ENCODE measurements around the gene C19orf67. TPM values are rescaled to one million over a fixed set of nuclear protein-coding genes. Genes with fewer than 3 reads are reported as not detected.
A peak's percentile ranks its signal among the peaks of the same experiment; 100 is the strongest.

C19orf67 gene
- total RNA-seq (1.2 TPM in 1 of 2 replicates, not detected in the other), polyA plus RNA-seq (not detected in 2 replicates), polyA minus RNA-seq (not detected in 2 replicates)
- 0.12 TPM for total RNA-seq (2013)

- Mint-ChIP-seq H3K27ac (no peak within 1 kb of the TSS), H3K27me3 (no peaks in the 10 kb centered on the region), H3K4me3 (no peak within 1 kb of the TSS), H3K9me3 (ENCODE audit: insufficient read depth) (no peaks in the 10 kb centered on the region), H3K4me1 (peaks cover 17% of the 10 kb centered on the region)
- TF ChIP-seq EZH2 (IDR thresholded peaks at IDR 0.05; ENCODE audit: borderline replicate concordance, insufficient read depth, low read depth, low read length, poor library complexity, severe bottlenecking) (no peak), CTCF (IDR thresholded peaks at IDR 0.05) (no peak)
- H3K9me3 ChIP-seq (ENCODE audit: control extremely low read depth in 1 of 3, control insufficient read depth in 2 of 3, insufficient read depth in 1 of 3, low read length in 2 of 3), result no peaks in the 10 kb centered on the region
- H3K4me2 ChIP-seq (replicated peaks; ENCODE audit: low read depth, low read length, poor library complexity, severe bottlenecking), result no peak within 1 kb of the TSS
- POLR2A ChIA-PET, result no interaction called here
- H3K4me3 ChIP-seq (ENCODE audit: control extremely low read depth in 1 of 5, extremely low read depth in 1 of 5, insufficient read depth in 1 of 5, low read depth in 2 of 5, low read length in 4 of 5), result no peak within 1 kb of the TSS
- no peaks in the 10 kb centered on the region for H3K36me3 ChIP-seq (replicated peaks in 1 of 2; ENCODE audit: control extremely low read depth in 1 of 2, control insufficient read depth in 1 of 2, extremely low read depth in 1 of 2, insufficient read depth in 2 of 2, low read length in 1 of 2)
- H3K9ac ChIP-seq (ENCODE audit: low read length), result no peak within 1 kb of the TSS
- H3K27me3 ChIP-seq (replicated peaks in 1 of 4; ENCODE audit: control extremely low read depth in 1 of 4, control insufficient read depth in 3 of 4, insufficient read depth in 4 of 4, low read length in 3 of 4), result no peaks in the 10 kb centered on the region
- peaks cover 11% of the 10 kb centered on the region for H4K20me1 ChIP-seq (ENCODE audit: control insufficient read depth, insufficient read depth, low read length, poor library complexity, severe bottlenecking)
- H3K27ac ChIP-seq (ENCODE audit: low read length in 2 of 2), result no peak within 1 kb of the TSS
- ATAC-seq (ENCODE audit: low read depth) (no peak), DNase-seq (no peak)
- H3K4me1 ChIP-seq (ENCODE audit: control insufficient read depth in 2 of 2, insufficient read depth in 2 of 2, low read length in 2 of 2), result peaks cover 18 to 20% of the 10 kb centered on the region in 2 donors
- no peak within 1 kb of the TSS for H2AFZ ChIP-seq (ENCODE audit: insufficient read depth, low read depth, low read length, poor library complexity, severe bottlenecking)
- CTCF ChIA-PET, result interaction anchor here (0.6 to 1.2 kb wide), 2 partner anchors 8 to 20 kb away, joined by 3 to 4 read pairs; no protein-coding TSS in a partner anchor
- H3K79me2 ChIP-seq (ENCODE audit: control insufficient read depth, insufficient read depth, low read length), result peaks cover 4% of the 10 kb centered on the region
- WGBS (ENCODE audit: insufficient coverage), result 95% methylated on average over 49 of the region's 54 CpGs
- intact Hi-C loops (cut with micrococcal nuclease), result no loop called here
Observed at GRCh38 chr19:14085309-14085995, at the start of gene C19orf67. Gene C19orf67 (minus strand): TSS chr19:14085783. CDS start chr19:14085627, 156 bp downstream.

GRCh38 chr19:14135355-14135754 is 49.8 kb upstream of the C19orf67 start:
- H3K9me3 ChIP-seq (ENCODE audit: control extremely low read depth in 1 of 3, control insufficient read depth in 2 of 3, insufficient read depth in 1 of 3, low read length in 2 of 3), result no peaks in the 10 kb centered on the region
- POLR2A ChIA-PET, result interaction anchor here (0.6 to 0.8 kb wide), 4 partner anchors 31 to 276 kb away, joined by 3 to 6 read pairs (median 4); no protein-coding TSS in a partner anchor
- H4K20me1 ChIP-seq (ENCODE audit: control insufficient read depth, insufficient read depth, low read length, poor library complexity, severe bottlenecking), result no peaks in the 10 kb centered on the region
- H3K4me3 ChIP-seq (ENCODE audit: control extremely low read depth in 1 of 5, extremely low read depth in 1 of 5, insufficient read depth in 1 of 5, low read depth in 2 of 5, low read length in 4 of 5), result peak overlapping the region in 1 of 5 experiments; percentile 73
- no peak overlapping the region for H3K9ac ChIP-seq (ENCODE audit: low read length)
- no peaks in the 10 kb centered on the region for H3K27me3 Mint-ChIP-seq
- H3K9me3 Mint-ChIP-seq (ENCODE audit: insufficient read depth), result no peaks in the 10 kb centered on the region
- peak overlapping the region; percentile 65 for H3K27ac Mint-ChIP-seq
- intact Hi-C loops (cut with micrococcal nuclease), result loop anchor here (5.0 kb wide), 1 partner anchor 232 kb away; no protein-coding TSS in a partner anchor
- no peaks in the 10 kb centered on the region for H3K27me3 ChIP-seq (replicated peaks in 1 of 4; ENCODE audit: control extremely low read depth in 1 of 4, control insufficient read depth in 3 of 4, insufficient read depth in 4 of 4, low read length in 3 of 4)
- ATAC-seq (ENCODE audit: low read depth) (no peak), DNase-seq (no peak)
- H2AFZ ChIP-seq (ENCODE audit: insufficient read depth, low read depth, low read length, poor library complexity, severe bottlenecking), result peak overlapping the region; percentile 88
- TF ChIP-seq EZH2 (IDR thresholded peaks at IDR 0.05; ENCODE audit: borderline replicate concordance, insufficient read depth, low read depth, low read length, poor library complexity, severe bottlenecking) (no peak), CTCF (IDR thresholded peaks at IDR 0.05) (no peak)
- no peaks in the 10 kb centered on the region for H3K36me3 ChIP-seq (replicated peaks in 1 of 2; ENCODE audit: control extremely low read depth in 1 of 2, control insufficient read depth in 1 of 2, extremely low read depth in 1 of 2, insufficient read depth in 2 of 2, low read length in 1 of 2)
- peaks cover 18% of the 10 kb centered on the region for H3K4me1 Mint-ChIP-seq
- peaks cover 9 to 23% of the 10 kb centered on the region in 2 donors for H3K4me1 ChIP-seq (ENCODE audit: control insufficient read depth in 2 of 2, insufficient read depth in 2 of 2, low read length in 2 of 2)
- H3K4me3 Mint-ChIP-seq, result peak overlapping the region; percentile 81
- H3K4me2 ChIP-seq (replicated peaks; ENCODE audit: low read depth, low read length, poor library complexity, severe bottlenecking), result peak overlapping the region; percentile 94
- peaks cover 34% of the 10 kb centered on the region for H3K79me2 ChIP-seq (ENCODE audit: control insufficient read depth, insufficient read depth, low read length)
- WGBS (ENCODE audit: insufficient coverage), result 40% methylated on average over 6 of the region's 6 CpGs
- CTCF ChIA-PET, result interaction anchor here (0.6 to 5.3 kb wide), 9 partner anchors 32 to 438 kb away, joined by 3 to 51 read pairs (median 6); partner anchors contain the start of gene MISP3
- H3K27ac ChIP-seq (ENCODE audit: low read length in 2 of 2), result no peak overlapping the region

Measured in B cell (primary cell).